GM12878 (cell line): ENCODE measurements around the gene ARL11. TPM values are rescaled to one million over a fixed set of nuclear protein-coding genes. Genes with fewer than 3 reads are reported as not detected.

Experiments used
- ATAC-seq: fragments of 200-7000 bp; cut with Tn5 transposase; 3 replicates; pipeline ENCODE4 v1.9.1; 2020; ENCODE audit warnings: mild to moderate bottlenecking, moderate library complexity
- BruUV-seq: library from RNA; stranded (reverse); fragments of 400-500 nt; replicated peaks from 2 replicates; lab custom pipeline; 2021; lab: Mats Ljungman, UMichigan
- CTCF ChIA-PET: fragments of 300-600 bp; sonication (Branson Sonifier 250); formaldehyde crosslinking; extraction: SDS; loops from one replicate; lab custom pipeline; 2021; ENCODE audit warnings: inconsistent platforms; lab: Yijun Ruan, JAX
- POLR2A ChIA-PET: fragments of 350-600 bp; formaldehyde crosslinking; extraction: SDS; loops from one replicate; lab custom pipeline; 2021; ENCODE audit warnings: inconsistent platforms; lab: Charles Lee
- RAD21 ChIA-PET: fragments of 300-600 bp; sonication (Branson Sonifier 250); formaldehyde crosslinking; loops from one replicate; lab custom pipeline; 2023; ENCODE audit warnings: antibody characterized with exemption; ENCODE audit not compliant: unreplicated experiment; lab: Charles Lee
- SMC1A ChIA-PET: fragments of 300-600 bp; sonication (Branson Sonifier 250); formaldehyde crosslinking; loops from one replicate; lab custom pipeline; 2023; ENCODE audit not compliant: unreplicated experiment, uncharacterized antibody; lab: Charles Lee
- DNase-seq: peaks from one replicate; pipeline ENCODE4 v3.0.0-alpha.2; 2011; ENCODE audit warnings: low read depth, low spot score
- FAIRE-seq: peaks from 3 replicates; lab custom pipeline; 2011; peaks lifted over from hg19 to GRCh38; lab: Jason Lieb, UNC
- H2AFZ ChIP-seq: 2 replicates; pipeline ENCODE4 v1.6.0; 2011; ENCODE audit warnings: low read depth, low read length, control low read depth; ENCODE audit not compliant: control insufficient read depth
- H3K27ac ChIP-seq: 2 replicates; pipeline ENCODE4 v1.5.1; 2011; ENCODE audit warnings: control low read depth; ENCODE audit not compliant: control insufficient read depth, insufficient read depth
- H3K27me3 ChIP-seq, 2 experiments: replicated peaks in 1 of 2; 2 replicates each; pipeline versions ENCODE4 v1.6.0 to v1.6.1; 2011; ENCODE audit warnings: low read length in 1 of 2; ENCODE audit not compliant: control insufficient read depth in 2 of 2, insufficient read depth in 2 of 2
- H3K36me3 ChIP-seq, 2 experiments: 2 replicates each; pipeline ENCODE4 v1.5.1; 2011; ENCODE audit warnings: low read length in 1 of 2; ENCODE audit not compliant: control insufficient read depth in 2 of 2, insufficient read depth in 2 of 2
- H3K4me1 ChIP-seq: 2 replicates; pipeline ENCODE4 v1.6.1; 2011; ENCODE audit warnings: mild to moderate bottlenecking, low read length, moderate library complexity, mixed read lengths; ENCODE audit not compliant: control insufficient read depth, insufficient read depth
- H3K4me2 ChIP-seq: 2 replicates; pipeline ENCODE4 v1.6.0; 2011; ENCODE audit warnings: control low read depth; ENCODE audit not compliant: control insufficient read depth, insufficient read depth
- H3K4me3 ChIP-seq: fragments of 200-600 bp; sonication (generic); 2 replicates; pipeline ENCODE4 v1.5.1; 2016
- H3K79me2 ChIP-seq: 2 replicates; pipeline ENCODE4 v1.6.0; 2011; ENCODE audit warnings: low read length; ENCODE audit not compliant: control insufficient read depth, insufficient read depth
- H3K9ac ChIP-seq: 2 replicates; pipeline ENCODE4 v1.8.0; 2011; ENCODE audit warnings: low read length, control low read depth, mixed read lengths; ENCODE audit not compliant: control insufficient read depth, insufficient read depth
- H3K9me3 ChIP-seq: replicated peaks from 3 replicates; pipeline ENCODE4 v1.5.1; 2011; ENCODE audit warnings: mild to moderate bottlenecking, low read length; ENCODE audit not compliant: control insufficient read depth, insufficient read depth
- H4K20me1 ChIP-seq: 2 replicates; pipeline ENCODE4 v1.6.0; 2011; ENCODE audit not compliant: control insufficient read depth, insufficient read depth
- CEBPB ChIP-seq, 2 experiments: fragments of 150-350 bp in 1 of 2; IDR thresholded peaks; 2 replicates each; pipeline ENCODE4 v1.6.1; 2012 to 2014; ENCODE audit warnings: low read depth in 2 of 2, low read length in 2 of 2, borderline replicate concordance in 1 of 2, inconsistent platforms in 1 of 2
- MTA3 ChIP-seq: IDR thresholded peaks from 2 replicates; pipeline ENCODE4 v1.6.1; 2012; ENCODE audit warnings: low read length, inconsistent platforms, borderline replicate concordance
- NR2C1 ChIP-seq: fragments of 450-650 bp; IDR thresholded peaks from 2 replicates; pipeline ENCODE4 v1.6.1; 2017; ENCODE audit warnings: antibody characterized with exemption, mild to moderate bottlenecking, moderate library complexity
- PML ChIP-seq: IDR thresholded peaks from 2 replicates; pipeline ENCODE4 v1.6.1; 2012; ENCODE audit warnings: low read length, inconsistent platforms
- PRDM15 ChIP-seq: fragments of 450-650 bp; formaldehyde crosslinking; IDR thresholded peaks from 2 replicates; pipeline ENCODE4 v1.4.0; 2020; ENCODE audit warnings: mild to moderate bottlenecking, moderate library complexity
- USF1 ChIP-seq: IDR thresholded peaks from 2 replicates; pipeline ENCODE4 v1.6.1; 2011; ENCODE audit warnings: borderline replicate concordance, low read depth, mild to moderate bottlenecking, moderate library complexity, mixed read lengths, low read length; ENCODE audit not compliant: insufficient read depth; ENCODE audit errors: extremely low read length
- ZNF592 ChIP-seq: fragments of 450-650 bp; IDR thresholded peaks from 2 replicates; pipeline ENCODE4 v1.6.1; 2017; ENCODE audit warnings: mild to moderate bottlenecking, moderate library complexity
- ZNF687 ChIP-seq: fragments of 450-650 bp; IDR thresholded peaks from 2 replicates; pipeline ENCODE4 v1.6.1; 2017; ENCODE audit warnings: mild to moderate bottlenecking, moderate library complexity
- WGBS: methylation state at CpG from one replicate; pipeline ENCODE4 v1.1.6; 2016; ENCODE audit warnings: low lambda C conversion rate; ENCODE audit not compliant: insufficient replicate concordance, insufficient coverage; ENCODE audit errors: missing lambda C conversion rate; 5-methylcytosine and 5-hydroxymethylcytosine counted together
- in situ Hi-C: fragments of 300-500 bp; cut with MboI; formaldehyde crosslinking; loops from 9 replicates; pipeline ENCODE4 v1.14.3; 2018; ENCODE audit warnings: mixed read lengths
- intact Hi-C: fragments of 100-400 bp; cut with micrococcal nuclease; formaldehyde crosslinking; loops from one replicate; pipeline ENCODE4 v1.14.2; 2022; ENCODE audit not compliant: unreplicated experiment
- polyA plus RNA-seq, 11 experiments: library from polyadenylated mRNA; depleted of rRNA in 4 of 11; unstranded in 6 of 11; stranded (reverse) in 5 of 11; fragments of >200 nt; fragmentation: Nextera tagmentation in 4 of 11; fragmentation: Illumina TruSeq in 1 of 11; extraction: Ambion mirVana in 4 of 11; extraction: Trizol in 1 of 11; gene quantifications; 1 replicate in 1 of 11; 2 replicates in 10 of 11; pipeline versions ENCODE4 v1.2.1 to v1.2.3, GENCODE V29; 2011 to 2016; ENCODE audit warnings: inconsistent platforms in 2 of 11, missing spikeins in 2 of 11, low read depth in 1 of 11
- total RNA-seq, 4 experiments: library from RNA; depleted of rRNA in 3 of 4; stranded (reverse); fragments of >200 nt in 3 of 4; fragmentation: Illumina TruSeq in 1 of 4; extraction: Trizol in 1 of 4; gene quantifications; 2 replicates each; pipeline versions ENCODE4 v1.2.1 to v1.2.3, GENCODE V29; 2013 to 2021

Gene ARL11
- total and polyA plus RNA-seq, 10 of the 15 experiments (the other 5 are each of a cell fraction or from before 2014, with no cell fraction given) = 2.0 to 7.2 (median 4.4) TPM

- no peak for TF ChIP-seq ZNF592
Measured at GRCh38 chr13:49596221-49596620, 32.1 kb upstream of the ARL11 start (continued).

GRCh38 chr13:49597043-49597641, 31.2 kb upstream of the ARL11 start:
- no TSS peak for BruUV-seq
- ChIA-PET POLR2A (no interaction called here), RAD21 (no interaction called here), CTCF (interaction anchor here (1.1 kb wide), 1 partner anchor 9 kb away, joined by 4 read pairs; no protein-coding TSS in a partner anchor), SMC1A (no interaction called here)
- H3K4me2 ChIP-seq = no peak overlapping the region
- WGBS = 75% methylated on average over 11 of the region's 11 CpGs
- intact Hi-C loops (no loop called here), in situ Hi-C loops (no loop called here)
- no peak overlapping the region for H3K27ac ChIP-seq
- ATAC-seq (no peak), DNase-seq (no peak), FAIRE-seq (no peak)
- H3K36me3 ChIP-seq = no peaks in the 10 kb centered on the region
- no peak overlapping the region for H3K9ac ChIP-seq
- no peak overlapping the region for H2AFZ ChIP-seq
- H4K20me1 ChIP-seq = no peaks in the 10 kb centered on the region
- no peaks in the 10 kb centered on the region for H3K9me3 ChIP-seq
- no peak overlapping the region for H3K4me3 ChIP-seq
- H3K27me3 ChIP-seq = no peaks in the 10 kb centered on the region
- no peaks in the 10 kb centered on the region for H3K79me2 ChIP-seq
- no peaks in the 10 kb centered on the region for H3K4me1 ChIP-seq
- TF ChIP-seq USF1 = no peak
- no peak for TF ChIP-seq ZNF687
- TF ChIP-seq NR2C1 = no peak
- no peak for TF ChIP-seq PML
- TF ChIP-seq MTA3 = no peak
- TF ChIP-seq CEBPB (IDR thresholded peaks at IDR 0.05; ENCODE audit: borderline replicate concordance in 1 of 2, low read depth in 2 of 2, low read length in 2 of 2) = no peak
- no peak for TF ChIP-seq PRDM15 (CRISPR knock-in tag)
